B cell (primary cell): Measurements from ENCODE around the gene NCOA7. TPM values are rescaled to one million over a fixed set of nuclear protein-coding genes. Genes with fewer than 3 reads are reported as not detected.

Experiments
- ATAC-seq: fragments of 200-7000 bp; cut with Tn5 transposase; one replicate; pipeline ENCODE4 v1.10.0; 2021; ENCODE audit warnings: low read depth, mild to moderate bottlenecking, moderate number of reproducible peaks, moderate library complexity
- CTCF ChIA-PET: fragments of 350-600 bp; sonication (Branson Sonifier 250); formaldehyde crosslinking; loops from one replicate; lab custom pipeline; 2021; ENCODE audit warnings: antibody characterized with exemption, inconsistent platforms; lab: Charles Lee
- POLR2A ChIA-PET: fragments of 350-600 bp; sonication (Branson Sonifier 250); formaldehyde crosslinking; loops from one replicate; lab custom pipeline; 2021; ENCODE audit warnings: antibody characterized with exemption; lab: Charles Lee
- DNase-seq: peaks from one replicate; pipeline ENCODE4 v3.0.0; 2013
- H2AFZ ChIP-seq: 2 replicates; pipeline ENCODE4 v1.6.1; 2012; ENCODE audit warnings: mild to moderate bottlenecking, low read depth, low read length; ENCODE audit not compliant: insufficient read depth, poor library complexity, severe bottlenecking
- H3K27ac ChIP-seq, 2 donors: 1 replicate in 1 of 2; 2 replicates in 1 of 2; pipeline ENCODE4 v1.5.1; 2012 to 2013; ENCODE audit warnings: low read length in 2 of 2, mild to moderate bottlenecking in 2 of 2, moderate library complexity in 1 of 2
- H3K27me3 ChIP-seq, 4 experiments: fragments of 200-600 bp in 1 of 4; sonication (generic) in 1 of 4; replicated peaks in 1 of 4; 1 replicate in 2 of 4; 2 replicates in 2 of 4; pipeline versions ENCODE4 v1.6.1 to v1.7.0; 2013 to 2016; ENCODE audit warnings: low read length in 3 of 4, mild to moderate bottlenecking in 2 of 4, mixed read lengths in 1 of 4, moderate library complexity in 1 of 4; ENCODE audit not compliant: insufficient read depth in 4 of 4, control insufficient read depth in 3 of 4; ENCODE audit errors: control extremely low read depth in 1 of 4
- H3K36me3 ChIP-seq, 2 experiments: replicated peaks in 1 of 2; 1 replicate in 1 of 2; 2 replicates in 1 of 2; pipeline versions ENCODE4 v1.6.1 to v1.7.1; 2013; ENCODE audit warnings: low read length in 1 of 2; ENCODE audit not compliant: insufficient read depth in 2 of 2, control insufficient read depth in 1 of 2; ENCODE audit errors: control extremely low read depth in 1 of 2, extremely low read depth in 1 of 2
- H3K4me1 ChIP-seq, 2 donors: fragments of 200-600 bp in 1 of 2; sonication (generic) in 1 of 2; 1 replicate in 1 of 2; 2 replicates in 1 of 2; pipeline versions ENCODE4 v1.5.1 to v1.6.1; 2013 to 2017; ENCODE audit warnings: low read length in 2 of 2; ENCODE audit not compliant: control insufficient read depth in 2 of 2, insufficient read depth in 2 of 2
- H3K4me2 ChIP-seq: replicated peaks from 2 replicates; pipeline ENCODE3; 2012; ENCODE audit warnings: mild to moderate bottlenecking, low read depth, low read length; ENCODE audit not compliant: poor library complexity, severe bottlenecking
- H3K4me3 ChIP-seq, 5 experiments: fragments of 200-600 bp in 1 of 5; sonication (generic) in 1 of 5; 1 replicate in 3 of 5; 2 replicates in 2 of 5; pipeline versions ENCODE4 v1.5.1 to v1.7.0; 2011 to 2016; ENCODE audit warnings: low read length in 4 of 5, mild to moderate bottlenecking in 4 of 5, low read depth in 2 of 5, control low read depth in 1 of 5, moderate library complexity in 1 of 5; ENCODE audit not compliant: insufficient read depth in 1 of 5; ENCODE audit errors: control extremely low read depth in 1 of 5, extremely low read depth in 1 of 5
- H3K79me2 ChIP-seq: fragments of 200-600 bp; sonication (generic); one replicate; pipeline ENCODE4 v1.6.0; 2016; ENCODE audit warnings: low read length; ENCODE audit not compliant: control insufficient read depth, insufficient read depth
- H3K9ac ChIP-seq: fragments of 200-600 bp; sonication (generic); 2 replicates; pipeline ENCODE4 v1.6.1; 2017; ENCODE audit warnings: mild to moderate bottlenecking, low read length, moderate library complexity
- H3K9me3 ChIP-seq, 3 donors: one replicate each; pipeline versions ENCODE4 v1.6.1 to v1.7.1; 2013; ENCODE audit warnings: low read length in 2 of 3; ENCODE audit not compliant: control insufficient read depth in 2 of 3, insufficient read depth in 1 of 3; ENCODE audit errors: control extremely low read depth in 1 of 3
- H4K20me1 ChIP-seq: 2 replicates; pipeline ENCODE4 v1.6.0; 2012; ENCODE audit warnings: mild to moderate bottlenecking, low read length; ENCODE audit not compliant: insufficient read depth, control insufficient read depth, poor library complexity, severe bottlenecking
- H3K27ac Mint-ChIP-seq: one replicate; pipeline ENCODE4 v1.8.0; 2021; ENCODE audit warnings: mixed read lengths
- H3K27me3 Mint-ChIP-seq: one replicate; pipeline ENCODE4 v1.8.0; 2021; ENCODE audit warnings: mixed read lengths
- H3K4me1 Mint-ChIP-seq: one replicate; pipeline ENCODE4 v1.8.0; 2021; ENCODE audit warnings: mixed read lengths
- H3K4me3 Mint-ChIP-seq: one replicate; pipeline ENCODE4 v1.8.0; 2021; ENCODE audit warnings: mixed read lengths
- H3K9me3 Mint-ChIP-seq: one replicate; pipeline ENCODE4 v1.8.0; 2022; ENCODE audit warnings: mixed read lengths; ENCODE audit not compliant: insufficient read depth
- EZH2 ChIP-seq: IDR thresholded peaks from 2 replicates; pipeline ENCODE4 v1.6.1; 2012; ENCODE audit warnings: borderline replicate concordance, low read depth, mild to moderate bottlenecking, moderate library complexity, low read length; ENCODE audit not compliant: insufficient read depth, poor library complexity, severe bottlenecking
- WGBS: methylation state at CpG from one replicate; pipeline ENCODE4 v1.1.5; 2013; ENCODE audit warnings: missing lambda C conversion rate; ENCODE audit not compliant: insufficient coverage; 5-methylcytosine and 5-hydroxymethylcytosine counted together
- intact Hi-C: fragments of 100-400 bp; cut with micrococcal nuclease; formaldehyde crosslinking; loops from one replicate; pipeline ENCODE4 v1.10.0; 2022
- polyA plus RNA-seq: library from polyadenylated mRNA; depleted of rRNA; stranded (reverse); fragments of >200 nt; gene quantifications from 2 replicates; pipeline ENCODE4 v1.2.3, GENCODE V29; 2012
- total RNA-seq, 2 donors: library from RNA; stranded (reverse); fragments of 120-200 nt in 1 of 2; gene quantifications; 1 replicate in 1 of 2; 2 replicates in 1 of 2; pipeline versions ENCODE4 v1.2.3 to v1.2.4, GENCODE V29; 2013 to 2022
- TF ChIP-seq, protein P1 (sequence below): fragments of 200-600 bp; IDR thresholded peaks from one replicate; pipeline ENCODE4 v1.8.0; 2022; ENCODE audit warnings: antibody characterized with exemption, mild to moderate bottlenecking

Gene NCOA7
- total and polyA plus RNA-seq, 2 donors (not counting 1 experiment from before 2014, with no cell fraction given): 10.9 to 27.4 TPM

DNA sequence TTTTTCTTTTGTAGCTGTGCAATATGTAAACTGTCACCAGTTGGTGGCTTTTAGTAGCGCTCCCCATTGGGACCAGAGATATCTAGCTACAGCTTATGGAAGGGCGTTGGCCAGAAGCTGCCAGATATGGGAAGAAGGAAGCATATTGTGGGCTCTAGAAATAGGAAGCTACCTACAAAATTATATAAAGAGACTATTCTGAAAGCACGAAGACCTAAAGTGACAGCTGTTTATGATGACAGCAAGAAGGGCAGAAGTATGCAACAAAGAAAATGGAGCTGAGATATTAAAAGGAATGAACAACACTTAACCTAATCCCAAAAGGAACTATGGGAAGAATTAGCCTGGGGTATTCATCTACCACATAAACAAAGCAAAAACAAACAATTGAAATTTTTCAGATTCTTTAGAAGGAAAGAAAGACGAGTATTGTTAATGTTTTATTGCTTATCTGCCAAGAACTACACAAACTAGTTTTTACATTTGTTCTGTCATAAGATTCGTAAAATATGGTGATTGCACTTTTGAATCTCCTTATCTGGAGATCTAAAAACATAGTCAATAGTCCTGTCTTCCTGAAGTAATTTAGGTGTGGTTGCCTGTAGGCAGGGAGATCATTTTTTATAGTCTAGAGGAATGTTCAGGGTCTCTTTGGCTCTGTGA lies 81.6 kb downstream of the NCOA7 start:
- no peak for ATAC-seq
- Mint-ChIP-seq H3K27ac (no peak overlapping the region), H3K4me1 (no peaks in the 10 kb centered on the region), H3K27me3 (no peaks in the 10 kb centered on the region), H3K4me3 (no peak overlapping the region), H3K9me3 (no peaks in the 10 kb centered on the region)
- no peak overlapping the region for H3K9ac ChIP-seq
- H3K27me3 ChIP-seq: no peaks in the 10 kb centered on the region
- intact Hi-C loops: no loop called here
- H3K4me2 ChIP-seq: no peak overlapping the region
- H3K9me3 ChIP-seq: no peaks in the 10 kb centered on the region
- H3K36me3 ChIP-seq: peaks cover 0 to 4% of the 10 kb centered on the region in 2 experiments
- H4K20me1 ChIP-seq: no peaks in the 10 kb centered on the region
- no peak for TF ChIP-seq EZH2
- TF ChIP-seq, protein P1, sequence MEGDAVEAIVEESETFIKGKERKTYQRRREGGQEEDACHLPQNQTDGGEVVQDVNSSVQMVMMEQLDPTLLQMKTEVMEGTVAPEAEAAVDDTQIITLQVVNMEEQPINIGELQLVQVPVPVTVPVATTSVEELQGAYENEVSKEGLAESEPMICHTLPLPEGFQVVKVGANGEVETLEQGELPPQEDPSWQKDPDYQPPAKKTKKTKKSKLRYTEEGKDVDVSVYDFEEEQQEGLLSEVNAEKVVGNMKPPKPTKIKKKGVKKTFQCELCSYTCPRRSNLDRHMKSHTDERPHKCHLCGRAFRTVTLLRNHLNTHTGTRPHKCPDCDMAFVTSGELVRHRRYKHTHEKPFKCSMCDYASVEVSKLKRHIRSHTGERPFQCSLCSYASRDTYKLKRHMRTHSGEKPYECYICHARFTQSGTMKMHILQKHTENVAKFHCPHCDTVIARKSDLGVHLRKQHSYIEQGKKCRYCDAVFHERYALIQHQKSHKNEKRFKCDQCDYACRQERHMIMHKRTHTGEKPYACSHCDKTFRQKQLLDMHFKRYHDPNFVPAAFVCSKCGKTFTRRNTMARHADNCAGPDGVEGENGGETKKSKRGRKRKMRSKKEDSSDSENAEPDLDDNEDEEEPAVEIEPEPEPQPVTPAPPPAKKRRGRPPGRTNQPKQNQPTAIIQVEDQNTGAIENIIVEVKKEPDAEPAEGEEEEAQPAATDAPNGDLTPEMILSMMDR: no peak
- ChIA-PET POLR2A (no interaction called here), CTCF (interaction anchor here (0.8 to 2.1 kb wide), 2 partner anchors 14 to 80 kb away, joined by 4 to 5 read pairs; no protein-coding TSS in a partner anchor)
- no peak for DNase-seq
- H3K79me2 ChIP-seq: no peaks in the 10 kb centered on the region
- H3K4me1 ChIP-seq: no peaks in the 10 kb centered on the region
- no peak overlapping the region for H2AFZ ChIP-seq
- H3K27ac ChIP-seq: no peak overlapping the region
- no CpG with 5 or more reads among the region's 5 CpGs for WGBS
- no peak overlapping the region for H3K4me3 ChIP-seq

DNA sequence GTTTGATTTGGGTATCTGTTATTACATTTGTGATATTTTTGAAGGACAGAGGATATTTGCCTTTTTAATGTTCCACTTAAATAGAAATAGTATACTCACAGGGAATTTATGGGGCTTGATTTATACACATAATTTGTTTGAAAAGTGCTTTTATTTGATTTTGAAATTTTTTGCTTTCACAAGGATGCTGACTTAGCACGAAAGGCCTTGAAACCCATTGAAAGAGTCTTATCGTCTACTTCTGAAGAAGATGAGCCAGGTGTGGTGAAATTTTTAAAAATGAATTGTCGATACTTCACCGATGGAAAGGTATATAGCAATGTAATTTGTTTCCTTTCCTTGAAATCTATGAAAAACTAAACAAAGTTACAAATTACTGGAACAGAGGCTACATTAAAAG lies 91.5 kb downstream of the NCOA7 start:
- DNase-seq (no peak), ATAC-seq (no peak)
- Histone ChIP-seq H3K27me3 (no peaks in the 10 kb centered on the region), H3K27ac (no peak overlapping the region), H3K4me2 (no peak overlapping the region), H2AFZ (no peak overlapping the region), H3K79me2 (no peaks in the 10 kb centered on the region), H3K9ac (no peak overlapping the region), H3K9me3 (no peaks in the 10 kb centered on the region), H3K4me3 (no peak overlapping the region), H4K20me1 (no peaks in the 10 kb centered on the region), H3K36me3 (peaks cover 0 to 2% of the 10 kb centered on the region in 2 experiments), H3K4me1 (no peaks in the 10 kb centered on the region)
- WGBS: 95% methylated on average over 2 of the region's 4 CpGs
- TF ChIP-seq EZH2: no peak
- TF ChIP-seq, protein P1: no peak
- ChIA-PET CTCF (no interaction called here), POLR2A (no interaction called here)
- Mint-ChIP-seq H3K27ac (no peak overlapping the region), H3K9me3 (no peaks in the 10 kb centered on the region), H3K4me3 (no peak overlapping the region), H3K27me3 (no peaks in the 10 kb centered on the region), H3K4me1 (no peaks in the 10 kb centered on the region)
- intact Hi-C loops: no loop called here
